Measurements from ENCODE around the gene ADAMTS9.

ADAMTS9 gene

GRCh38 chr3:64651741-64652241, 36.0 kb downstream of the ADAMTS9 start:
- DNase-seq (ENCODE audit: low read depth), result no peak

DNA sequence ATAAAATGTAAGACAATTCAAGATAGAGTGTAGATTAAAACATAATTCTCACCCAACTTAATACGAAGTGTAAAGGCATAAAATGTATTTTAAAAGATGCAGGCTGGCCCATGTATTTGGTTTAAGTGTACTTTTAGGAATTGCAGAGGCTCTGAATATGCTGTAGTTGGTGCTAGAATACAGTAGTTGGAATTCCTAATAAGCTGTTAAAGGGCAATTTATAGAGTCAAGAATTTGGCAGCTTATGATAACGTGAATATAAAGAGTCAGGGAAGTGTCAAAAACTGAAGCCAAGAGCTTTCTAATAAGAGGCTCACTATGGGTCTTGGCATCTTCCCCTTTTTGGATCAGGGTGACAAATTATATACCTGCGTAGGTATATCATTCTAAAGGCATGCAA, 36.5 kb downstream of the ADAMTS9 start:
- DNase-seq (ENCODE audit: low read depth), result no peak

GRCh38 chr3:64650715-64651114, 37.1 kb downstream of the ADAMTS9 start:
- DNase-seq (ENCODE audit: low read depth), result no peak

- DNase-seq (ENCODE audit: low read depth), result no peak
Measured at GRCh38 chr3:64650096-64650622, 37.6 kb downstream of the ADAMTS9 start.

GRCh38 chr3:64648927-64649906, 38.6 kb downstream of the ADAMTS9 start:
- DNase-seq (ENCODE audit: low read depth), result no peak

DNA sequence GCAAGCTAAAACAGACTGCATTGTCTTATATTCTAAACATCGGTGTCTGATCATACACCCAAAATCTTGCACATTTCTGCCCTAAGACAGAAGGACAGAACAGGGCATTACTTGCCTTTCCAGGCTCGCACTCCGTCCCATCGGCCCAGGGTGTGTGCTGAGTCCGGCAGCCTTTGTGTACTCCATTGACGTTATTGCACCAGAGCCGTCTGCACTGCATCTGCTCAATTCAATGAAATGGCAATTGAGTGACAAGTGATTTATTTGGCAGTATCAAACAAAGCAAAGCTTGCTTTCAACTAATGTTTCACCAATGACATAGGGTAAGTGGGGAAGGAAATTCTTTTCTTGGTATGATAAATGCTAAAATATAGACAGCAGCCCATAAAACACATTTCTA, 40.0 kb downstream of the ADAMTS9 start:
- DNase-seq (ENCODE audit: low read depth), result no peak

DNA sequence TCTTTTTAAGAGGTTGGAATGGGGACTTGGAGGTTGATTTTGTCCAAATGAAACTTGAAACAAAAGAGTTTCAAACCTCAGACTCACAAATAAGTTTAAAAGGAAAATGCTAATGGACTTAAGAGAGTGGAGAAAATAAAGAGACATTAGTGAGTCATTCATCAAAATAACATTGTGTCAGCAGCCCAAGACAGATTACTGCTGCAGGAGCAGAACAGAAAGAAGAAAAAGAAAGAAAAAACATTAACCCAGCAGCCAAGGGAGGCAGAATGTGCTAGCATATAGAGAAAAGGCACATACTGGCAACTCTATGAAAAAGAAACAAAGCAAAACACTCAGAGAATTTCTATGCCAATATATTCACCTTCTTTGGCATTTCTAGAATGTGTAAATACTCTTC, 42.6 kb downstream of the ADAMTS9 start:
- no peak for DNase-seq (ENCODE audit: low read depth)

DNA sequence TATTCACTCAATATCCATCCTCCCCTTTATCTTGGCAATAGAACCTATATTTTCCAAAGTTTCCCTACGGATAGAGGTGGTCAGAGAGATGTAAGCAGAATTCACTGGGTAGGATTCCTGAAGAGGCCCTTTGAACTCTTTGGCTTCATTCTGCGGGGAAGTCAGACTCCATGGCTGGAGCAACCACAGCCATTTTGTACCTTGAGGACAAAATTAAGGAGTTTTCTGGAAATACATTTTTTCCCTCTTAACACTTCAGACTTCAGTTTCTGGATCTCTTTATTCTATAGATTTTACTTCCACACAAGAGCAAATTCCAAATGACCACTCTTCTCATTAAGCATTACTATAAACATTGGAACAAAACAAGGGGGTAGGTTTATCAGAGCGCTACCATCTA, 43.3 kb downstream of the ADAMTS9 start:
- DNase-seq (ENCODE audit: low read depth), result no peak

DNA sequence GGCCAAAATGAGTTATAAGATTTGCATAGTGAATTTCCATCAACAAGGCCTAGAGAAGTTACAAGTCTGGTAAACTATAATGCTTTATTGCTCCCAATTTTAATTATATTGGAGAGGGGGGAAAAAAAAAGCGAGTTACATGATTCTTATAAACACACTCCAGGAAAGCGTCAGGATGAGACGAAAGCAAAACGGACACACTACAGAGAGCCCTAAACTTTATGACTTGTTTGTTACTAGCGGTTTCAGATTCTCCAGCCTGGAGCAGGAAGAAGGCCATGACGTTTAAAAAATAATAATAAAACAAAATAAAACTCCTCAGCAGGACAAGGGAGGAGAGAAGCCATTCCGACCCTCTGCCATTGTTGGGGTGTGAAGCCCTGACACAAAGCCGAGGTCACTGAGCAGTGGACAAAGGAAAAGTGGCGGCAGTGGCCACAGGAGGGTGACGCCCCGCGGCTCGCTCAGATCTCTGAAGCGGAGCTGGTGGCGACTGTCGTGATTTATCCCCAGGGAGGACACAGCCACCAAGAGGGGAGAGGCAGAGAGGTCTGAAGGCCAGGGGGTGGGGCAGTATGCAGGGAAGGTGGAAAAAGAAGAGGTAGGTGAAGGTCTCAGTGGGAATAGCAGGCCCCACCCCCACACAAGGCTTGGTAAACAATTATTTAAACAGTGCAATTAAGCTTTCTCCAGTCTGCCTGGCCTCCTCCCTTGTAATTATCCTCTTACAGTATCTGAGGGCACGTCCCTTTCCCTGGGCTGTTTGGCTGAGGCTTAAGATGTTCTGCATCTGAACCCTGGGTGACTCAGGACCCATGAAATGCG, 45.3 kb downstream of the ADAMTS9 start:
- no peak for DNase-seq (ENCODE audit: low read depth)

- DNase-seq (ENCODE audit: low read depth), result no peak
Measured at GRCh38 chr3:64638981-64639481, 48.8 kb downstream of the ADAMTS9 start.

DNA sequence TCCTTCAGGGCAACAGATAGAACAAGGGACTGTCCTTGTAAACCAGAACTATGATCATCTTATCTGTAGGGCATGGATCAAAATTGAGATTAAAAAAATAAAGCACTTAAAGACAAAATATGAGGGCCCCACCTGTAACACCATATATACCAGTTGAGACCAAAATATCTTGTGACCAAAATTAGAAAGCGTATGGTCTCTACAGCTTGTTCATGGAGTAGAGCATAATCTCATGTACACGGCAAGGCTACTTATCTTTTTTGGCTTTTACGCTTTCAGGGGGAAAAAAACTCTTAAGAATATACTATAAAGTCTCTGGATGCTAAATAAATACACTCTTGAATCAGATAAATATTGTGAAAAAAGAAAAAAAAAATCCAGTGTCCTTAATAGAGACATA, 49.3 kb downstream of the ADAMTS9 start:
- no peak for DNase-seq (ENCODE audit: low read depth)

DNA sequence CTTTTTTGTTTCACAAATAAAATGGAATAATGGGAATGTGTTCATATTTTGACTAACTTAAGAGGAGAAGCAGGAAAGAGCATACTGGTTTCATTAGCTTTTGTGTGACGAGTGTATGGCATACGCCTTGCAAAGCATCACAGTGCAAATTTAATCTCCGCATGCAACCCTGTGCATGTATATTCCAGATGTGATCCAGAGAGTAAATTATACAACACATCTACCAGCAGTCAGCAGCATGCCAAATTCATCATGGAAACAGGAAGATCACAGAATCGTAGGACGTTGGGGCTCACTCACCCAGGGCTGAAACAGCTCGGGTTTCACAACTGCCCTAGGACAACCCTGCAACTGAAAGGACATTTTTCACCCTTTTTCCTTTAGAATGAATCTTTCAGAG, 53.4 kb downstream of the ADAMTS9 start:
- DNase-seq (ENCODE audit: low read depth), result no peak

DNA sequence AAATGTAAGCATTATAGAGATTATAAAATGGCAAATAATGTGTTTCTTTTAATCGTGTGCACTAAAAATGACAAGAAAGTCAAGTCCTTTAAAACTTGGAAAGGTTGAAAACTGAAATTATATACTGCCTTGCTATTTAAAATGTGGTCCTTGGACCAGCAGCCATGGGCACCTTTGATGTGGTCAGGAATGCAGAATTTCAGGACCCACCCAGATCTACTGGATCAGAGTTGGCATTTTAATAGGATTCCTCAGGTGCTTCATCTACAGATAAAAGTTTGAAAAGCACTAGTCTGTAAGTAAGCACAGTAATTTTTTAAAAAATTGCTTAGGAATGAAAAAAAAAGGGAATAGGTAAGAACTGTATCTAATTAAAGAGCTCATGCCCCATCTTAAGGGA, 55.8 kb downstream of the ADAMTS9 start:
- DNase-seq (ENCODE audit: low read depth), result no peak

- no peak for DNase-seq (ENCODE audit: low read depth)
Measured at GRCh38 chr3:64627471-64628321, 60.1 kb downstream of the ADAMTS9 start.

- DNase-seq (ENCODE audit: low read depth), result no peak
Measured at GRCh38 chr3:64627042-64627441, 60.8 kb downstream of the ADAMTS9 start.

- DNase-seq (ENCODE audit: low read depth), result no peak
Measured at GRCh38 chr3:64625381-64625780, 62.4 kb downstream of the ADAMTS9 start.

DNA sequence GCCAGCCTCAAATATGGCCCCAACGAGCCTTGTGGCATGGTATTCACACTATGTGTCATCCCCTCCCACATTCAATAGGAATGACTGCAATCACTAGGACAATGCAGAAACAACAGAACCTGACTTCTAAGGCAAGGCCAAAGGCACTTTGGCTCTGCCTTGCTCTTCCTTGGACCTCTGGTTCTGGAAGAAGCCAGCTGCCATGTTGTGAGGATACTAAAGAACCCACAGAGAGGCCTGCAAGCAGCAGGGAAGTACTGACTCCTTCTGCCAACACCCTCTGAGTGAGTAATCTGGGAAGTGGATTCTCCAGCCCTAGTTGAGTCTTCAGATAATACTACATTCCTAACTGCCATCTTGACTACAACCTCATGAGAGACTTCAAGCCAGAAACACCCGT, 64.7 kb downstream of the ADAMTS9 start:
- no peak for DNase-seq (ENCODE audit: low read depth)

DNA sequence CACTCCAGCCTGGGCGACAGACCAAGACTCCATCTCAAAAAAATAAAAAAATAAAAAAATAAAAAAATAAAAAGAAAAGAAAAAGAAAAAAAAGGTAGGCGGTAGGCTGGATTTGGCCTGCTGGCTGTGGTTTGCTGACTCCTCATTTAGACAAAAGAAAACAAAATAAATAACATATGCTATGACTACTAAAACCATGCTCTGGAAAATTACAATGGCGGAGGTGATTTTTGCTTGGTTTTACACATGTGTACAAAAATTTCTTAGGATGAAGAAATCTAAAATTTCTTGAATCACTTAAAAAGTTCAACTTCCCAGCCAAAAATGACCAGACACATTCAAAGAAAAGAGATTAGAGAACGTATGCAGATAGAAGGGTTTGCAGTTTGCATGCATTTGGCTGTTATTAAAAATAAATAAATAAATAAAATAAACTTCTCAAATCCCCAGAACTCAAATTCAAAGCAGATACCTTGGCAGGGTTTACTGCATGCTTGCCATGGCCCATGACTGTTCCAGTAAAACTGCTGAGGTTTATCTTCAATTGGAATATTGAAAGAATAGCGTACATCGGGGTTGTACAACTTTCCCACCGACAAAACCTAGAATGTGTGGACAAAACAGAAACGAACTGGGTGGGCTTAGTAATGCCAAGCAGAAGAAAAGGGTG, 65.9 kb downstream of the ADAMTS9 start:
- no peak for DNase-seq (ENCODE audit: low read depth)

- no peak for DNase-seq (ENCODE audit: low read depth)
Measured at GRCh38 chr3:64621275-64621674, 66.5 kb downstream of the ADAMTS9 start.

- DNase-seq (ENCODE audit: low read depth), result no peak
Measured at GRCh38 chr3:64620020-64620419, 67.8 kb downstream of the ADAMTS9 start.

- no peak for DNase-seq (ENCODE audit: low read depth)
Measured at GRCh38 chr3:64619216-64619615, 68.6 kb downstream of the ADAMTS9 start.
